GM21529 (cell line): ENCODE data around the gene UBXN6.

Source experiments
- ATAC-seq: cut with Tn5 transposase; IDR thresholded peaks from one replicate; pipeline ENCODE4 v1.9.1; 2021; ENCODE audit not compliant: unreplicated experiment

UBXN6 gene

DNA sequence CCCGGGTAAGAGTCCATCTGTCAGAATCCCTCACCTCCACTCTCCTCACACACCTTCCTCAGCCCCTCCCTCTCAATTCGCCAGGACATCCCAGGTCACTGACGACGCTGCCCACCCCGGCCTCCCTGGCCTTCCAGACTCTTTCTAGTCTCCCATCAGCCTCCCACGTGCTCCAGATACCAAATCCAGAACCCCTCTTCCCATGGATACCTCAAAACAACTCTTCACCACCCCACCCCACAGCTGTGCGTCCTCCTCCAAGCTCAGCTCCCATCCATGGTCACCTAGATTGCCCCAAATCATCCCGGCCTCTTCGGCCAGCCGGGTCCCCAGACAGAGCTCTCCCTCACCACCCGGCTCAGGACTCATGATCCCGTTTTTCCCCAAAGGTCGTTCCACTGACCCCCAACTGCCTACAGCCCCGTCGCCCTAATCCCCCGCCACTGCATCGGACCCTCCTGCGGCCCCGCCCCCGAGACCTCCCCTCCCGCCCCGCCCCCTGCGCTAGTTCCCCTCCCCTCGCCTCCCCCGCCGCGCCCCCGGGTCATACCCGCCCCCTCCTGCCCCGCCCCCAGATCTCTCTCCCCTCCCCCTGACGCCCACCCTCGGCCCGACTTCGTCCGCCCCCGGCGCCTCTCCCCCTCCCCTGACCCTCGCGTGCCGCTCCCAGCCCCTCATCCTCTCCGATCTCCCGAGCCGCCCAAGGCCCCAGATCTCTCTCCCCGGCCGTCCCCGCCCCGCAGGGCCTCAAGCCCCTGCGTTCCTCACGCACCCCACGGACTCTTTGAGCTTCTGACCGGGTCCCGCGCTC lies 546 bp downstream of the UBXN6 start:
- ATAC-seq = peak; percentile 12

- no peak for ATAC-seq
Measured at GRCh38 chr19:4456476-4456842, 1.1 kb downstream of the UBXN6 start.

GRCh38 chr19:4455719-4456475 lies 1.7 kb downstream of the UBXN6 start:
- ATAC-seq = no peak

DNA sequence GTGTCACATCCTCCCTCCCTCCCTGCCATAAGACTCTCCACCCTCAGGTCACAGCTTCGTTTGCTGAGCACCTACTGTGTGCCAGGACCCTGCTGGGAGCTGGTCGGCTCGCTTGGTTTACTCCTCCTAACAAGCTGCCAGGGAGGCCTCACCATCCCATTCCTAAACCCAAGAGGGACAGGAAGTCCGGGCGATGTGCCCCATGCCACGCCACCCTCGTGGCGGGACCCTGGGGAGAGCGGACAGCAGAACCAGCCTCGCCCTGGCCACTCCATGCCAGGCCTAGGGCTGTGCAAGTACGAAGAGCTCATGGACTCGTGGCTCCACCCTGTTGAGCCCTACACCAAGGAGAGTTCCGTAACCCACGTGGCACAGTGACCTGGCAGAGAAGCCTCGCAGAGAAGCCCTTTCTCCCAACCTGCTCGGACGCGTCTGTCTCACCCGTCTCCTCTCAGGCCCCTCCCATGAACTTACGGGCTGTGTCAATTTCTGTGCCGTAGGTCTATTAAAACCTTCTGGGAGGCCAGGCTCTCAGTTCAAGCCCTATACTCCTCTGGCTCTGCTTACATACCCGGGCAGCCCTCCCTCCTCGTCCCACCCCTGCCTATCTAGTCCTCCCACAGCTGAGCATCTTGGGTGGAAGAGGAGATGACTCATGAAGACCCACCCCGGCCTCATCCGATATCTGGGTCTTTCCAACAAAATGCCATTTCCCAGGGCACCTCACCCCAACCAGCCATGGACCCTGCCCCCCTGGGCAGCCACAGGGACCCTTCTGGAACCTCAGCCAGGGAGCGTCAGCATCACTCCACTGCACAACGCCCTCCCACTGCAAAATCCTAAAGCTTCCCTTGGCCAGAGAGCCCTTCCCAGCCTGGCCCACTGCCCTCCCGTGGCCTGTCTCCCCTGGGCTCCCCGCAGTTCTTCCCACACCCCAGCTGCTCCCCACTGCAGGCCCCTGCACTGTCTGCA lies 2.6 kb downstream of the UBXN6 start:
- ATAC-seq = no peak

DNA sequence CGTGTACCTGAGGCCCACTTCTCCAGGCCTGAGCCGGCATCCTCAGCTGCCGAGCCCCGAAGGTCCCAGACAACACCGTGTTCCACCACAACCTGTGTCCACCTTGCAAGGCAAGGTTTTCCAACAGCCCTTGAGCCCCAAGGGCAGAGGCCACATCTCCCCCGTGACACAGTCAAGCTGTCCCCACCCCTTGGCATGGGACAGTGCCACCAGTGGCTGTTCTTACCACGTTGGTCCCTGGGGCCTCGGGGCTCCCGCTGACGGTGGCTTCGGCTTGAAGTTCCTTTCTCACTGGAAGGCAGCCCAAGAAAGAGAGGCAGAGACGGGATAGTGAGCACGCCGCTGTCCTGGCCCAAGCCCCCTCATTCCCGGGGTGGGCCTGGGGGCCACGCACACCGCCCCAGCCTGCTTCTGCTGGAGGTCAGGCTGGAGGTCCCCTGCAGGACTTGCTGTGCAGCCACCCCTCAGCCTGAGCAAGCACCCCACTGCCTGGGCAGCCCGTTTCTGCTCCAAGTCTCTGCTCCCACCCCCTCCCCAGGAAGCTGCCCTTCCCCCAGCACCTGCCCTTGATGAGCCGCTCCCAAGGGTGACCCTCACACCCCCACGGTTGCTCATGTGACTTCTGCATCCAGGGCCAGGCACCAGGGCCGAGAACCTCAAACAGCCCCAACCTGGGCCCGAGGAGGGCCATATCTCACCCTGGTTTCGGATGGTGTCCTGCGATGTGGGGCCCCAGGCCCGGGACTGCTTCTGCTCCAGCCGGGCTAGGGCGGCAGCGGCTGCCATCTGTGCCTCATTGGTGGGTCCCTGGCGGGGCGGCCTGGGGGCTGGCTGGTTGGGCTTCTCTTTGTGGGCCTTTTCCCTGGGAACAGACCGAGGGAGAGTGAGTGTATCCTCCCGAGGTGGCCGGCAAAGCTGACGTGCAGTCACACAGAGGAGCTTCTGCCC lies 4.1 kb downstream of the UBXN6 start:
- ATAC-seq = no peak

DNA sequence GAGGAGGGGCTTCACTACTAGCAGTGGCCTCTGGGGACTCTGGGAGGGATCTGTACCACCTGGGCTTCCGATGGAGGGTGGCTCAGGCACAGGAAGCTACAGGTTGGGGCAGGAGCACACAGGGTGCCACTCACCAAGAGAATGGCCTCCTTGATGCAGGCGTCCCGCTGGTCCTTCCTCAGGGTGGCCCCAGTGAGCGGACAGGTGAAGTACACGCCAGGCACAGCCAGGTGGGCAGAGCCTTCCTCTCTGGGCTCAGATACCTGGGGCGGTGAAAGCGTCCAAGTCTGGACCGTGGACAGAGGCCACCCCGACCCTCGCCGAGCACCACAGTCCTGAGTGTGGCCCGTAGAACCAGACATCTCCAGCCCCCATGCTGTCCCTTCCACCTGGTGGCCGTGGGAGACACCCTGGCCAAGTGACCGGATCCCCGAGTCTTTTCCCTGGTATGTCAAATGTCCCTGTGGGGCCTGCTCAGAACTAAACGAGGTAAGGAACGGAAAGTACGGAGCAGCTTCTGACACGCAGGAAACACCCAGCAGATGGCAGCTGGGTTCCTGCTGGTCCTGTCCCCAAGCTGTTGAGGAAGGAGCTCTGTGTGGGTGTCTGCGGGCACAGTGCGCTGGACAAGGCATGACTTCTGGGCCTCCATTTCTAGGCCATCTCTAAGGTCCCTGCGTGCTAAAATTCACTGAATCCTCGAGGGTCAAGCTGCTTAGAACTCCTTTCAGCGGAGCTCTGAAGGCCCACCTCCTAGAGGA lies 5.2 kb downstream of the UBXN6 start:
- no peak for ATAC-seq

DNA sequence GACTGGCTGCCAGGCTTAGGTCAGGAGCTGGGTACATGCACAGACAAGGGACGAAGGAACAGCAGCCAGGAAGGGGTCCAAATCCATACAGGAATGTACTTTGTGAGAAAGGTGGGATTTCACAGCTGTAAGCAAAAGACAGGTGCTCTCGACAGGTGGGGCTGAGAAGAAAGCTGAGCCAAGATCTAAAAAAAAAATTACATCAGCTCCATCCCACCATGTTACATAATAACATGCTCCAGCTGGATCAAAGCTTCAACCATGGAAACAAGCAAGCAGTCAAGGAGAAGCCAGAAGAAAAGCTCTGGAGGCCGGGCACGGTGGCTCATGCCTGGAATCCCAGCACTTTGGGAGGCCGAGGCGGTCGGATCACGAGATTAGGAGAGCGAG lies 8.0 kb downstream of the UBXN6 start:
- no peak for ATAC-seq

GRCh38 chr19:4449022-4449638 lies 8.5 kb downstream of the UBXN6 start:
- no peak for ATAC-seq

GRCh38 chr19:4448147-4448985 lies 9.2 kb downstream of the UBXN6 start:
- no peak for ATAC-seq

GRCh38 chr19:4447327-4448146 lies 10.1 kb downstream of the UBXN6 start:
- ATAC-seq = no peak

- no peak for ATAC-seq
Measured at GRCh38 chr19:4446704-4447200, 10.8 kb downstream of the UBXN6 start.

DNA sequence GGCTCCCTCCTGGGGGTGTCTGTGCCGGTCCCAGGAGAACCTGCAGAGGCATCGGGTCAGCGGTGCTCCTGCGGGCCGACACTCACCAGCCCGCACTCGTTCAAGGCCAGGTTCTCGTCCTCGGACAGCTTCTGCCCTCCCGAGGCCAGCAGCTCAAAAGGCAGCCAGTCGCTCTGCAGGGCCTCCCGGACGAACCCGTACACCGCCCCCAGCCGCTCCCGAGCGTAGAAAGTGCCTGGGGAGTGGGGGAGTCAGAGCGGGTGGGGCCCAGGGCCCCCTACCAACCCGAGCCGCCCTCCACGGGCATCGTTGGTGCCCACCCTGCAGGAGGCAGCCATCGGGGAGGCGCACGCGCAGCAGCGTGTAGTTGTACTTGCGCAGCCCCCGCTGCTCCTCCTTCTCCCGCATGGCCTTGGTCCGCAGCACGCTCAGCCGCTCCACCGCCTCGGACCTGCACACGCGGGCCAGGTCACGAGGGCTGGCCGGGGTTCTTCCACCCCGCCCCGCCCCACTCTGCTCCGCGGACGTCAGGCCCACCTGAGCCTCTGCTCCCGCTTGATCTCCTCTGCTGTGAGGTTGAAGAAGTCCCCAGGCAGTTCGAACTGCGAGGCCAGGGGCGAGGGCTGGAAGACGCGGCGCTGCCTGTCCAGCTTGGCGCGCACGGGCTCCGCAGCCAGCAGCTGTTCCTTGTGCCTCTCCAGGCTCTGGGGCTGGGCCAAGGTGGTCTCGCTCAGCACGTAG lies 11.5 kb downstream of the UBXN6 start:
- no peak for ATAC-seq

- ATAC-seq = no peak
Measured at GRCh38 chr19:4444765-4445741, 12.5 kb downstream of the UBXN6 start.

DNA sequence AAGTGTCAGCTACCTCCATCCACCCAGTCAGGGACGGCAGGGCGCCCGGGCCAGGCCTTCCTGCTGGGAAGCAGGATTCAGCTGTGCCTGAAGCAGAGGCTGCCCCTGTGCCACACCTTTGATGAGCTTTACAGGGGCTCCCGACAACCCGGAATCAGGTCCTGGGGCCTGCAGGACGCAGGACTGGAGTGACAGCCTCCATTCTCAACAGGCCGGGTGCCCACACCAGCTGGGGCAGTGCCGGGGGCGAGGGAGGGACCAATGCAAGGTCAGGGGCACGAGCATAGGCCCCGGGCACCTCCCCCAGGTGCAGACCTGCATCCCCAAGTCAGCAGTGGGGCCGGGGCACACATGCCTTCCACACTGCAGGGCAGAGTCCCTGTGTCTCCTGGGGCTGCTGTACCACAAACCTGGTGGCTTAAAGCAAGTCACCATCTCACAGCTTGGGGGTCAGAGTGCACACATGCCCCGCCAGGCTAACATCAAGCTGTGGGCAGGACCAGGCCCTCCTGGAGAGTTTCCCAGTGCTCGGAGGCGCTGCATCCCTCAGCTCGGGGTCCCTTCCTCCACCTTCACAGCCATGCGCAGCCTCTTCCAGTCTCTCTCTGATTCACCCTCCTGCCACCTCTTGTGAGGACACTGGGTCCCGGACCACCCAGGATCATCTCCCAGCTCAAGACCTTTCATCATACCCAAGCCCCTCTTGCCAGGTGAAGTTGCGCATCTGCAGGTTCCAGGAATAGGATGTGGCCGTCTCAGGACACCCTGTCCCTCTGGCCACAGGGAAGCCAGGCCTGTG lies 13.4 kb downstream of the UBXN6 start:
- ATAC-seq = no peak
